Tibial artery (tissue), 4 donors: ENCODE measurements around the gene ACTR8.

ENCODE experiments used
- DNase-seq, 2 donors: peaks; one replicate each; pipeline ENCODE4 v3.0.0-alpha.2; 2019
- H3K27ac ChIP-seq, 2 donors: fragments of 200-600 bp; sonication (generic) in 1 of 2; 1 replicate in 1 of 2; 2 replicates in 1 of 2; pipeline ENCODE4 v1.5.1; 2018 to 2019; ENCODE audit warnings: mild to moderate bottlenecking in 1 of 2
- H3K27me3 ChIP-seq, 2 donors: fragments of 200-600 bp; sonication (generic) in 1 of 2; one replicate each; pipeline versions ENCODE4 v1.5.1 to v1.6.0; 2016 to 2019
- H3K36me3 ChIP-seq, 3 donors: fragments of 200-600 bp; sonication (generic) in 2 of 3; one replicate each; pipeline ENCODE4 v1.5.1; 2016 to 2019; ENCODE audit warnings: mild to moderate bottlenecking in 2 of 3
- H3K4me1 ChIP-seq, 4 donors: fragments of 200-600 bp; sonication (generic) in 2 of 4; 1 replicate in 3 of 4; 2 replicates in 1 of 4; pipeline ENCODE4 v1.5.1; 2016 to 2019
- H3K4me3 ChIP-seq, 2 donors: fragments of 200-600 bp; sonication (generic) in 1 of 2; 1 replicate in 1 of 2; 2 replicates in 1 of 2; pipeline ENCODE4 v1.5.1; 2018 to 2019; ENCODE audit warnings: mild to moderate bottlenecking in 2 of 2
- H3K9me3 ChIP-seq, 3 donors: fragments of 200-600 bp; sonication (generic) in 1 of 3; one replicate each; pipeline ENCODE4 v1.5.1; 2016 to 2019
- CTCF ChIP-seq, 2 experiments: fragments of 200-600 bp in 1 of 2; fragments of 450-650 bp in 1 of 2; IDR thresholded peaks; one replicate each; pipeline ENCODE4 v1.5.1; 2017 to 2019; ENCODE audit warnings: antibody characterized with exemption in 2 of 2, mild to moderate bottlenecking in 1 of 2, moderate library complexity in 1 of 2
- intact Hi-C: fragments of 100-400 bp; cut with DNase I; formaldehyde crosslinking; loops from one replicate; pipeline ENCODE4 v1.15.0; 2023; ENCODE audit warnings: low total_unique reads

The ACTR8 gene

GRCh38 chr3:53833700-53834099 is 48.3 kb downstream of the ACTR8 start:
- Histone ChIP-seq H3K36me3 (peaks cover 0 to 8% (median 0%) of the 10 kb centered on the region in 3 donors), H3K4me3 (no peak overlapping the region), H3K9me3 (no peaks in the 10 kb centered on the region), H3K27ac (no peak overlapping the region), H3K4me1 (no peaks in the 10 kb centered on the region), H3K27me3 (no peaks in the 10 kb centered on the region)
- TF ChIP-seq CTCF (IDR thresholded peaks at IDR 0.05): no peak
- intact Hi-C loops: no loop called here
- peak in 1 of 2 donors; percentile 54 for DNase-seq

GRCh38 chr3:53833053-53833645 is 48.8 kb downstream of the ACTR8 start:
- intact Hi-C loops: no loop called here
- no peak overlapping the region for H3K4me3 ChIP-seq
- peak in 1 of 2 donors; percentile 56 for DNase-seq
- no peak for TF ChIP-seq CTCF (IDR thresholded peaks at IDR 0.05)
- H3K27ac ChIP-seq: no peak overlapping the region
- no peaks in the 10 kb centered on the region for H3K4me1 ChIP-seq
- H3K27me3 ChIP-seq: no peaks in the 10 kb centered on the region
- peaks cover 0 to 2% (median 0%) of the 10 kb centered on the region in 3 donors for H3K36me3 ChIP-seq
- no peaks in the 10 kb centered on the region for H3K9me3 ChIP-seq

GRCh38 chr3:53830944-53831343 is 51.0 kb downstream of the ACTR8 start:
- H3K9me3 ChIP-seq: no peaks in the 10 kb centered on the region
- H3K27me3 ChIP-seq: no peaks in the 10 kb centered on the region
- H3K4me3 ChIP-seq: no peak overlapping the region
- no peaks in the 10 kb centered on the region for H3K4me1 ChIP-seq
- intact Hi-C loops: no loop called here
- H3K27ac ChIP-seq: no peak overlapping the region
- no peaks in the 10 kb centered on the region for H3K36me3 ChIP-seq
- no peak for TF ChIP-seq CTCF (IDR thresholded peaks at IDR 0.05)
- peak in 1 of 2 donors; percentile 23 for DNase-seq

- Histone ChIP-seq H3K36me3 (no peaks in the 10 kb centered on the region), H3K4me3 (no peak overlapping the region), H3K4me1 (no peaks in the 10 kb centered on the region), H3K9me3 (no peaks in the 10 kb centered on the region), H3K27me3 (no peaks in the 10 kb centered on the region), H3K27ac (no peak overlapping the region)
- peak in 1 of 2 donors; percentile 5 for DNase-seq
- TF ChIP-seq CTCF (IDR thresholded peaks at IDR 0.05): no peak
- intact Hi-C loops: no loop called here
These were observed 52.3 kb downstream of the ACTR8 start for GRCh38 chr3:53829605-53830004.

GRCh38 chr3:53828581-53828980 is 53.4 kb downstream of the ACTR8 start:
- H3K27ac ChIP-seq: no peak overlapping the region
- no peaks in the 10 kb centered on the region for H3K4me1 ChIP-seq
- H3K27me3 ChIP-seq: no peaks in the 10 kb centered on the region
- TF ChIP-seq CTCF (IDR thresholded peaks at IDR 0.05): no peak
- H3K4me3 ChIP-seq: no peak overlapping the region
- H3K9me3 ChIP-seq: no peaks in the 10 kb centered on the region
- intact Hi-C loops: no loop called here
- peaks cover 0 to 1% (median 0%) of the 10 kb centered on the region in 3 donors for H3K36me3 ChIP-seq
- no peak for DNase-seq

GRCh38 chr3:53826048-53826447 is 55.9 kb downstream of the ACTR8 start:
- H3K4me3 ChIP-seq: no peak overlapping the region
- no peak for TF ChIP-seq CTCF (IDR thresholded peaks at IDR 0.05)
- H3K36me3 ChIP-seq: peaks cover 0 to 27% (median 0%) of the 10 kb centered on the region in 3 donors
- intact Hi-C loops: no loop called here
- H3K27me3 ChIP-seq: no peaks in the 10 kb centered on the region
- DNase-seq: no peak
- H3K27ac ChIP-seq: no peak overlapping the region
- H3K9me3 ChIP-seq: no peaks in the 10 kb centered on the region
- no peaks in the 10 kb centered on the region for H3K4me1 ChIP-seq
